HEK293T (cell line): ENCODE measurements around the gene GABBR1.

Source experiments
- ARNT ChIP-seq: fragments of 450-650 bp; IDR thresholded peaks from 2 replicates; pipeline ENCODE4 v1.6.1; 2017; ENCODE audit warnings: mild to moderate bottlenecking
- BHLHE40 ChIP-seq: fragments of 450-650 bp; IDR thresholded peaks from 2 replicates; pipeline ENCODE4 v1.6.1; 2016; ENCODE audit warnings: mild to moderate bottlenecking, moderate library complexity, borderline replicate concordance
- CTBP1 ChIP-seq: fragments of 450-650 bp; IDR thresholded peaks from 2 replicates; pipeline ENCODE4 v1.6.1; 2016; ENCODE audit warnings: borderline replicate concordance
- ELF4 ChIP-seq: fragments of 450-650 bp; IDR thresholded peaks from 2 replicates; pipeline ENCODE4 v1.6.1; 2017; ENCODE audit warnings: antibody characterized with exemption
- FOXA1 ChIP-seq: fragments of 450-650 bp; IDR thresholded peaks from 2 replicates; pipeline ENCODE4 v1.6.1; 2016; ENCODE audit warnings: mild to moderate bottlenecking
- FOXM1 ChIP-seq: fragments of 450-650 bp; IDR thresholded peaks from 2 replicates; pipeline ENCODE4 v1.6.1; 2017; ENCODE audit warnings: mild to moderate bottlenecking, borderline replicate concordance
- L3MBTL2 ChIP-seq: fragments of 450-650 bp; conservative IDR thresholded peaks from 2 replicates; pipeline ENCODE4 v1.6.1; 2016; ENCODE audit warnings: mild to moderate bottlenecking
- LEF1 ChIP-seq: fragments of 450-650 bp; IDR thresholded peaks from 2 replicates; pipeline ENCODE4 v1.6.1; 2017; ENCODE audit warnings: mild to moderate bottlenecking, borderline replicate concordance
- NFRKB ChIP-seq: fragments of 450-650 bp; IDR thresholded peaks from 2 replicates; pipeline ENCODE4 v1.6.1; 2016; ENCODE audit warnings: mild to moderate bottlenecking, moderate library complexity
- PKNOX1 ChIP-seq: fragments of 450-650 bp; IDR thresholded peaks from 2 replicates; pipeline ENCODE4 v1.6.1; 2016
- SP1 ChIP-seq: fragments of 450-650 bp; IDR thresholded peaks from 2 replicates; pipeline ENCODE4 v1.6.1; 2017
- SUZ12 ChIP-seq: fragments of 450-650 bp; IDR thresholded peaks from 2 replicates; pipeline ENCODE4 v1.6.1; 2016; ENCODE audit warnings: mild to moderate bottlenecking
- TARDBP ChIP-seq: fragments of 450-650 bp; IDR thresholded peaks from 2 replicates; pipeline ENCODE4 v1.6.1; 2016

- TF ChIP-seq SP1 (no peak), NFRKB (no peak), SUZ12 (no peak), PKNOX1 (peak; percentile 72), L3MBTL2 (no peak), BHLHE40 (no peak), ARNT (no peak), LEF1 (no peak), TARDBP (no peak), FOXM1 (no peak), FOXA1 (no peak), CTBP1 (no peak), ELF4 (no peak)
Measured at GRCh38 chr6:29624520-29624961, 8.4 kb downstream of the GABBR1 start.
